ENCODE data around the gene SLCO3A1.
"Not testable (repeated sequence)": the region's sequence is repeated elsewhere in the genome, so short reads cannot be mapped to it uniquely, and the experiment has no call there.

Gene SLCO3A1

GRCh38 chr15:92044203-92044909, 190.8 kb downstream of the SLCO3A1 start:
- no peak for DNase-seq

- no peak for DNase-seq
These were observed 194.4 kb downstream of the SLCO3A1 start for GRCh38 chr15:92047900-92048299.

GRCh38 chr15:92048739-92049138, 195.2 kb downstream of the SLCO3A1 start:
- no peak for DNase-seq

GRCh38 chr15:92049290-92049989, 195.9 kb downstream of the SLCO3A1 start:
- no peak for DNase-seq

- DNase-seq: no peak
These were observed 196.9 kb downstream of the SLCO3A1 start for GRCh38 chr15:92050220-92050898.

- DNase-seq: no peak
These were observed 198.2 kb downstream of the SLCO3A1 start for GRCh38 chr15:92051716-92052115.

GRCh38 chr15:92053753-92054316, 200.3 kb downstream of the SLCO3A1 start:
- no peak for DNase-seq

GRCh38 chr15:92056875-92057274, 203.4 kb downstream of the SLCO3A1 start:
- no peak for DNase-seq

GRCh38 chr15:92059036-92059970, 205.8 kb downstream of the SLCO3A1 start:
- no peak for DNase-seq

GRCh38 chr15:92059971-92060311, 206.4 kb downstream of the SLCO3A1 start:
- not testable (repeated sequence) for DNase-seq

- no peak for DNase-seq
These were observed 208.1 kb downstream of the SLCO3A1 start for GRCh38 chr15:92061511-92062195.

- no peak for DNase-seq
These were observed 209.0 kb downstream of the SLCO3A1 start for GRCh38 chr15:92062505-92062904.

- no peak for DNase-seq
These were observed 214.6 kb downstream of the SLCO3A1 start for GRCh38 chr15:92068121-92068520.

GRCh38 chr15:92069308-92070250, 216.1 kb downstream of the SLCO3A1 start:
- DNase-seq: peak; percentile 86

- not testable (repeated sequence) for DNase-seq
These were observed 216.7 kb downstream of the SLCO3A1 start for GRCh38 chr15:92070251-92070650.

GRCh38 chr15:92071045-92071634, 217.6 kb downstream of the SLCO3A1 start:
- no peak for DNase-seq

- DNase-seq: peak; percentile 22
These were observed 219.7 kb downstream of the SLCO3A1 start for GRCh38 chr15:92073044-92073785.

GRCh38 chr15:92074101-92074500, 220.6 kb downstream of the SLCO3A1 start:
- DNase-seq: no peak

- DNase-seq: peak; percentile 69
These were observed 221.1 kb downstream of the SLCO3A1 start for GRCh38 chr15:92074646-92075045.

- DNase-seq: no peak
These were observed 222.3 kb downstream of the SLCO3A1 start for GRCh38 chr15:92075764-92076163.
